ENCODE measurements around the gene ZSCAN2.
"Not testable (repeated sequence)": the region's sequence is repeated elsewhere in the genome, so short reads cannot be mapped to it uniquely, and the experiment has no call there.

The ZSCAN2 gene

GRCh38 chr15:84631706-84632272, 31.0 kb downstream of the ZSCAN2 start:
- TF ChIP-seq, protein P1, sequence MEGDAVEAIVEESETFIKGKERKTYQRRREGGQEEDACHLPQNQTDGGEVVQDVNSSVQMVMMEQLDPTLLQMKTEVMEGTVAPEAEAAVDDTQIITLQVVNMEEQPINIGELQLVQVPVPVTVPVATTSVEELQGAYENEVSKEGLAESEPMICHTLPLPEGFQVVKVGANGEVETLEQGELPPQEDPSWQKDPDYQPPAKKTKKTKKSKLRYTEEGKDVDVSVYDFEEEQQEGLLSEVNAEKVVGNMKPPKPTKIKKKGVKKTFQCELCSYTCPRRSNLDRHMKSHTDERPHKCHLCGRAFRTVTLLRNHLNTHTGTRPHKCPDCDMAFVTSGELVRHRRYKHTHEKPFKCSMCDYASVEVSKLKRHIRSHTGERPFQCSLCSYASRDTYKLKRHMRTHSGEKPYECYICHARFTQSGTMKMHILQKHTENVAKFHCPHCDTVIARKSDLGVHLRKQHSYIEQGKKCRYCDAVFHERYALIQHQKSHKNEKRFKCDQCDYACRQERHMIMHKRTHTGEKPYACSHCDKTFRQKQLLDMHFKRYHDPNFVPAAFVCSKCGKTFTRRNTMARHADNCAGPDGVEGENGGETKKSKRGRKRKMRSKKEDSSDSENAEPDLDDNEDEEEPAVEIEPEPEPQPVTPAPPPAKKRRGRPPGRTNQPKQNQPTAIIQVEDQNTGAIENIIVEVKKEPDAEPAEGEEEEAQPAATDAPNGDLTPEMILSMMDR (IDR thresholded peaks at IDR 0.05): no peak
- peak overlapping the region; percentile 84 to 97 for H3K27ac ChIP-seq
- peak overlapping the region; percentile 89 for H3K4me3 ChIP-seq
- DNase-seq (ENCODE audit: low spot score): no peak

- TF ChIP-seq, protein P1 (IDR thresholded peaks at IDR 0.05): no peak
- H3K4me3 ChIP-seq: peak overlapping the region; percentile 89
- DNase-seq (ENCODE audit: low spot score): peak; percentile 86
- H3K27ac ChIP-seq: peak overlapping the region; percentile 84 to 97
Measured at GRCh38 chr15:84633311-84634227, 32.8 kb downstream of the ZSCAN2 start.

GRCh38 chr15:84634228-84634837, 33.5 kb downstream of the ZSCAN2 start:
- DNase-seq (ENCODE audit: low spot score): no peak
- TF ChIP-seq, protein P1 (IDR thresholded peaks at IDR 0.05): no peak
- peak overlapping the region; percentile 89 for H3K4me3 ChIP-seq
- peak overlapping the region; percentile 84 to 97 for H3K27ac ChIP-seq

- TF ChIP-seq, protein P1 (IDR thresholded peaks at IDR 0.05): no peak
Measured at GRCh38 chr15:84638103-84638502, 37.3 kb downstream of the ZSCAN2 start.

DNA sequence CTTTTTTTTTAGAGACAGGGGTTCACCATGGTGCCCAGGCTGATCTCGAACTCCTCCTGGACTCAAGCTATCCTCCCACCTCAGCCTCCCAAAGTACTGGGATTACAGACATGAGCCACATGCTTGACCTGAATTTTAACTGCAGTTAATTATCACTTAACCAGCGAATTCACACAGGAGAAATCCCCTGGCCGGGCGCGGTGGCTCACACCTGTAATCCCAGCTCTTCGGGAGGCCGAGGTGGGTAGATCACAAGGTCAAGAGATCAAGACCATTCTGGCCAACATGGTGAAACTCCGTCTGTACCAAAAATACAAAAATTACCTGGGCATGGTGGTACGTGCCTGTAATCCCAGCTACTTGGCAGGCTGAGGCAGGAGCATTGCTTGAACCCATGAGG, 41.1 kb downstream of the ZSCAN2 start:
- H3K27ac ChIP-seq; DNase-seq (ENCODE audit: low spot score); H3K4me3 ChIP-seq: not testable (repeated sequence)

More at GRCh38 chr15:84638103-84638502, 37.3 kb downstream of the ZSCAN2 start:
- Histone ChIP-seq H3K27ac (no peak overlapping the region), H3K4me3 (no peak overlapping the region)
- no peak for DNase-seq (ENCODE audit: low spot score)

GRCh38 chr15:84642640-84643039, 41.8 kb downstream of the ZSCAN2 start:
- not testable (repeated sequence) for H3K27ac ChIP-seq; DNase-seq (ENCODE audit: low spot score); H3K4me3 ChIP-seq

- H3K4me3 ChIP-seq: no peak overlapping the region
- TF ChIP-seq, protein P1 (IDR thresholded peaks at IDR 0.05): no peak
- no peak overlapping the region for H3K27ac ChIP-seq
- DNase-seq (ENCODE audit: low spot score): no peak
Measured at GRCh38 chr15:84643838-84644237, 43.0 kb downstream of the ZSCAN2 start.

Measured in coronary artery (tissue), 2 donors.